ENCODE data around the gene C11orf21. TPM values are rescaled to one million over a fixed set of nuclear protein-coding genes. Genes with fewer than 3 reads are reported as not detected.

C11orf21 gene
- total RNA-seq, 1 donor from 2014 or later = 20.4 TPM

DNA sequence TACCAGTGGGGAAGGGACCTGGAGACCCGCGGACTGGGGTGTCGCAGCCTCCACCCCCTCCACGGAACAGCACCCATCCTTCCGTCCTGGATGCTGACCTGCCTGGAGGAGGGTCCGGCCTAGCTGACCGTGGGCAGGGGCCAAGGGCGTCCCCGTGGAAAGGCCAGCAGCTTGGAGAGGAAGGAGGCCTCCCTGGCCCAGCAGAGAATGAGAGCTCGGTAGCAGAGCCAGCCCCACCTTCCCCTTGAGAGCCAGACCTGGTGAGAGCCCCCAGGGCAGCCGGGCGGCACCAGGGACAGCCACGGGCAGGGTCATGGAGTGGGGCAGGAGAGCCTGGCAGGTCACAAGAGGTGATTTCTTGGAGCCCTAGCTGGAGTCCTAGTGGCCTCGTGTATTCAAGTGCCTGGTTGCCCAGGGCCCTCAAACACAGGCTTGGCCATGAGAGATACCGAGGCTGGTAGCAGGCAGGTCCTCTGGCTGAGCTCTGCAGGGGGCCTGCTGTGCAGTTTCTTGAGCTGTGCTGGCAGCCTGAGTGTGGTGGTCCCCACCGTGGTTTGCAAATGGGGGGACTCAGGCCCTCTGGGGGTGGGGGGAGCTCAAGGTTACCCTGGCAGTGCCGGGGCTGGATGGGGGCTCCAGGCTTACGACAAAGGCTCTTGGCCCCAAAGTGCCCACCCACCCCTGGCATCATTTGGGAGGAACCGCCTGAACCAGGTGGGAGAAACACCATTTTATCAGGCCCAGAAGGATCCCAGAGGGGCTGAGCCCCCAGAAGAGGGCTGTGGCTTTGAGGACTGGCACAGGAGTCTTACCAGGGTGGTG is 7.7 kb upstream of the C11orf21 start:
- intact Hi-C loops (cut with micrococcal nuclease) = no loop called here

DNA sequence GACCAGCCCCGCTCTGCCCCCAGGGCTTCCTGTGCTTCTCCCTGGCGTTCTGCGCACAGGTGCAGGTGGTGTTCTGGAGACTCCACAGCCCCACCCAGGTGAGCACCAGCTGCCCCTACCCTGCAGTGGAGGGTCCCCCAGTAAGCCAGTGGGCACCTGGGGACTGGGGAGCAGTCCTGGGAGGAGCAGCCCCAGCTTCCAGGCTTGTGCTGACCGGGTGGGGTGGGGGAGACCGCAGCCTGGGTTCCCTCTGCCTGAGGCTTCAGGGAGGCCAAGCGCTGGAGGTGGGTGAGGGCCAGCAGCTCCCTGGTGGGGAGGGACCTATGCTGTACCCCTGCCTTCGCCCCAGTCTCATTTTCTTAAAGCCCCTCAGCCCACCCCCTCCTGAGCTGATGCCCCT is 7.0 kb upstream of the C11orf21 start:
- intact Hi-C loops (cut with micrococcal nuclease) = no loop called here

DNA sequence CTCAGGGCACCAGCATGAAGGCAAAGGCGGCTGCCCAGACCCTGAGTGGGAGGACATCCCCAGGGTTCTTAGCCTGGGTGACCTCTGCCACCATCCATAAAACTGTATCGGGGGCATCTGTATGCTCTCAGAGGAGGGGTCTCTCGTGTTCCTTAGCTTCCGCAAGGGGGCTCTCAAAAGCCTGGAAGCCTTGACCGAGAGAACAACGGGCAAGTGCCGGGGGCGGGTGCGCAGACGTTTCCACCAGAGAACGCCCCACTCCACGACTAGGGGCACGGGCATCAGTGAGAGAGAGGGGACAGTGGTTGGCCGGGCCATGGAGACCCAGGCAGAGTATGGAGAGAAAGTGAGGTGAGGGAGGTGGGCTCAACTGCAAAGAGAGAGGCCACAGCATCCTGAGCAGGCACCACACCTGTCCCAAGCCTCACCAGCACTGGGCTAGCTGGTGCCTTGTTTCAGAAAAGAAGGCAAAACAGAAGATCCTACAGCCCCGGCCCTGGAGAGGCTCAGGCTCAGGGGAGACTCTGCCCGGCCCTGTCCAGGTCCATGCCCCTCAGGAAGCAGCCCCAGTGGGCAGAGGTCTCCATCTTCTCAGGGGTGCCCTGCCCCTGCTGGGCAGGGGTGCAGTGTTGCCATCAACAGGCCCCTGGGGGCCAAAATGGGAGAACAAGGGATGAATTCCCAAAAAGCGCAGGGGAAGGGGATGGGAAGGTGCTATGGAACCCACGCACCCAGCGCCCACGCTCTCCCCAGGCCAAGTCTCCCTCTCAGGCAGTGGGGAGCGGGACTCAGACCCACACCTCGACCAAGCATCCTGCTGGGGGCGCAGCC is 6.0 kb upstream of the C11orf21 start:
- intact Hi-C loops (cut with micrococcal nuclease) = no loop called here

DNA sequence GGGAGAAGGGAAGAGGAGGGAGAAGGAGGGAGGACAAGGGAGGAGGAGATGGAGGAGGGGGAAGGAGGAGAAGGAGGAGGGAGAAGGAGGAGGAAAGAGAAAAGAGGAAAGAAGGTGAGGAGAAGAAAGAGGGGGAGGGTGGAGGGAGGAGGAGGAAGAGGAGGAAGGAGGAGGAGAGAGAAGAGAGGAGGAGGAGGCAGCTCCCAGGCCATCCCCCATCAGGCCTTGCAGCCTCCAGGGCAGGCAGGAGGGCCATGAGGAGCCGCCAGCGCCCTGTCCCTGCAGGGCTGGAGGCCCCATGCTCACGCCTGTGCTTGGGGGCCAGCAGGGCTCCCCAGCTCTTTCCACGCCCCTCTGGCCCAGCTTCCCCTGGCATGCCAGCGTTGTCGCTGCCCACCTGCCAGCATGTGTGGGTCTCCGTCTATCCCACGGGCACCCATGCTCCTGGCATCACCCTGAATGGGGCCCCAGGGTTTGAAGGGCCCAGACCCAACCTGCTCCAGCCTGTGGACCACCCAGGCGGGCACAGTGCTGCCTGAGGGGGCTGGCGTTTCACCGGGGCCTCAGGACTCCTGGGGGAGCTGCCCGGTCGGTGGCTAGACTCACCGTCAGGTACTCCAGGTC is 5.3 kb upstream of the C11orf21 start:
- intact Hi-C loops (cut with micrococcal nuclease) = no loop called here

DNA sequence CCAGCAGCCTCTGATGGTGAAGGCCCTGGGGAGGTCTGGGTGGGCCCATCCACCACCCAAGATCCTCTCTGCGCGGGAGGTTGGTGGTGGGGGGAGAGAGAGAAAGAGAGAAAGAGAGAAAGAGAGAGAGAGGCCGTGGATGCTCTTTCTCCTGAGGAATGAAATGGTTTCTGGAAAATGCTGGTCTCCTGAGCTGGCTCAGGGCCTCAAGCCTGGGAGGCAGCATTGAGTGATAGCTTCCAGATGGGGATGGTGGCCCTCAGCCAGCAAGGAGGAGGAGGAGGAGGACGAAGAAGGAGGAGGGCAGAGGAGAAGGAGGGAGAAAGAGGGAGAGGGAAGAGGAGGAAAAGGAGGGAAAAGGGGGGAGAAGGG is 4.7 kb upstream of the C11orf21 start:
- intact Hi-C loops (cut with micrococcal nuclease) = no loop called here

DNA sequence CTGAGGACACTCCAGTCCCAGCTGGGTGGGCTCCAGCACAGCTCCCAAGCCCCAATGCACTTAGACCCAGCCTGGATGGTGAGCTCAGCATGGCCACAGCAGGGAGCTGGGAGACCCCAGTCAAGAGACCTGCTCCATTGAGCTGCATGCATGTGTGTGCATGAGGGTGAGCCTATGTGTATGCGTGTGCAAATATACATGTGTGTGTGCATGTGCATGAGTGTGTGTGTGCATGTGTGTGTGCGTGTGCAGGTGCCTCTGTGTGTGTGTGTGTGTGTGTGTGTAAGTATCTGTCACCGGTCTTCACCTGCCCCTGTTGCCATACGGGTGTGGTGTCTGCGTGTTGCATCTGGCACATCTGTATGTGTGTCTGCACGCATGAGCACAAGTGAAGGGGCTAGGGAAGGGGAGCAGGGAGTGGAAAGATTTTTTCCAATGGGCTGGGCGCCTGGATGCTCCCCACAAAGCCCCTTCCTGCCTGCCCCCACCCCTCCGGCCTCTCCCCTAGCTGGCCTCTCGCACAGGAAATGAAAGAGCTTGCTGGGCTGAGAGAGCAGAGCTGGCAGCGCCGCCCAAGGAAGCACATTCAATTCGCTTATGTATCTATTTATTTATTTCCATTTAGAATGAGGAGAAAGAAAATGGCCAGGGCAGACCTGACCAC is 4.2 kb upstream of the C11orf21 start:
- intact Hi-C loops (cut with micrococcal nuclease) = loop anchor here (1.0 to 2.0 kb wide), 5 partner anchors 94 to 583 kb away; partner anchors contain the start of gene TSSC4

DNA sequence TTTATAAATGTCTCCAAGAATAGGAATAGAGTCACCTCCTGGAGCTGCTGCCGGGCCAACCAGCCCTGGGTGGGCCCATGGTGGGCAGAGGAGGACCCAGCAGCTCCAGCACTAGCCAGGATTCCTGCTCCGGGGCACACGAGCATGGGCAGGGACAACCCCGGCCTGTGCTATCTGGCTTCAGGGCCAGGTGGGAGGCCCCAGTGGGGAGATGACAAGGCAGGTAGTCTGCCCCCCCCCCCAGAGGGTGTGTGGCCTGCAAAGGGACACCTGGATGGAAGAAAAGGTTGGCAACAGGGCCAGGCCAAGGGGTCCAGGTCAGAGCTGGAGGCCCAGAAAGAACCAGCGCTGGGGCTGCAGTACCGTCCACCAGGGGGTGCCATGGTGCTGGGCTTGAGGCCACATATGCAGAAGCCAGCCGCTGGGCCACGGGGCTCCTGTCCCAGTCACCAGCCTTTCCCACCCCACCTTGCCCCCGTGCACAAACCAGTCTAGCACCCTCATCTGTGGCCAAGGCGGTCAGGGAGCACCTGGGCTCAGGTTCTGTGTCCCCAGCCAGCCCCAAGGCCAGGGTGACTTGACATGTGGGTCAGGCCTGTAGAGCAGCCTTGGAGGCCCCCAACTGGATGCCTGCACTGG is 3.5 kb upstream of the C11orf21 start:
- intact Hi-C loops (cut with micrococcal nuclease) = loop anchor here (1.0 to 2.0 kb wide), 5 partner anchors 95 to 584 kb away; partner anchors contain the start of gene TSSC4

DNA sequence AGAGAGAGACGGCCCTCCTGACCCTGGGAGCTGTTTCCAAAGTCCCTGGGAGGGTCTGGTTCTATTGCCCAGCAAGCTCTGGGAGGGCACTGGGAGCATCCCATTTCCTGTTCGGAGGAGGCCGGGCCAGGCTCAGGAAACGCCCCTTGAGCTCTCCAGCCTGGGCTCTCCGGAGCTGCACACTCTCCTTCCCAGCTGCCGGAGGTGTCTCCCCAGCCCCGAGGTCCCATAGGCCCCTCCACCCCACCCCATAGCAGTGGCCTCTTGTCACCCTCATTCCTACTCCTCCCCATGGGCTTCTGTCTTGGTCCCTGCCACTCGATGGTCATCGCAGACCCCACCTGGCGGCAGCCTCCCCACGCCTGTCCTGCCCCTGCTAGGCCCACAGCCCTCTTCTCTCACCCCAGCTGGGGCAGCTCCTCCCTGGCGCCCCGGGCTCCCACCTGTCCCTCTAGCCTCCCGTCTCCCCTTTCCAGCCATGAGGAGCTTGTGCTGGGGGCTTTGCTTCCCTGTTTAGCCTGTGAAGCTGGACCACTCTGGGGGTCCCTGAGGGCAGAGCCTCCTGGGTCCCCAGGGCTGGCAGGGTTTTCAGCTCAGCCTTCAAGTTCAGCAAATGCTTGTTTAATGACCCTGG is 2.9 kb upstream of the C11orf21 start:
- intact Hi-C loops (cut with micrococcal nuclease) = loop anchor here (1.0 to 5.0 kb wide), 6 partner anchors 37 to 584 kb away; partner anchors contain the start of gene TSSC4

DNA sequence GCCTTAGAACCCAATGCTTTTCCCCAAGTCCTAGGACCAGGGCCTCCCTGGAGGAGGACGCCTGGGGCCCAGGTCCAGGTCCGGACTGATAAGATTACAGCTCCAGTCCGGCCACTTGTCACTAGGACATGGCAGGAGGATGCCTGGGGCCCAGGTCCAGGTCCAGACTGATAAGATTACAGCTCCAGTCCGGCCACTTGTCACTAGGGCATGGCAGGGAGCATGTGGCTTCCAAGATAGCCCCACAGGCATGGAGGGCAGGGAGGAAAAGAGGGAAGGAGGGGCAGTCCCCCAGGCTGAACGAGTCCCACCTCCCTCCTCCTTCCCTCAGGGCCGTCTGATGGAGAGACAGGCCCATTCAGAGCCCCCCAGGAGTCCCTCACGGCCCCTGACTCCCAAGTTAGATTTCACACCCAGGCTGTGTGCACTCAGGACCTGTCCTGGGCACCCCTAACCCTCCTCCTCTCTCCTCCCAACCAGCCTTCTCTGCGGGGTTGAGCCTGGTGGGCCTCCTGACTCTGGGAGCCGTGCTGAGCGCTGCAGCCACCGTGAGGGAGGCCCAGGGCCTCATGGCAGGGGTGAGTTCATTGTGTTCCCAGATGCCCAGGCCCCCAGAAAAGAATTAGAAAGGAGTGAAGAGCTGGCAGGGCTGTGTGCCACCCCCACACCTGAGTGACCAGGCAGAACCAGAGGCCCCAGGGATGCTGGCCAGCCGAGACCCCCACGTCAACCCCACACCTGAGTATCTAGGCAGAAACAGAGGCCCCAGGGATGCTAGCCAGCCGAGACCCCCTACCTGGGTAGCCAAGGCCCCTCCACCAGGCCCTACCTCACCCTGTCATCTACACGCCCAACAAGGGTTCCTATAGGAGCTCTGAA is 2.1 kb upstream of the C11orf21 start:
- intact Hi-C loops (cut with micrococcal nuclease) = loop anchor here (2.0 to 5.0 kb wide), 4 partner anchors 37 to 585 kb away; partner anchors contain the start of gene CD81

DNA sequence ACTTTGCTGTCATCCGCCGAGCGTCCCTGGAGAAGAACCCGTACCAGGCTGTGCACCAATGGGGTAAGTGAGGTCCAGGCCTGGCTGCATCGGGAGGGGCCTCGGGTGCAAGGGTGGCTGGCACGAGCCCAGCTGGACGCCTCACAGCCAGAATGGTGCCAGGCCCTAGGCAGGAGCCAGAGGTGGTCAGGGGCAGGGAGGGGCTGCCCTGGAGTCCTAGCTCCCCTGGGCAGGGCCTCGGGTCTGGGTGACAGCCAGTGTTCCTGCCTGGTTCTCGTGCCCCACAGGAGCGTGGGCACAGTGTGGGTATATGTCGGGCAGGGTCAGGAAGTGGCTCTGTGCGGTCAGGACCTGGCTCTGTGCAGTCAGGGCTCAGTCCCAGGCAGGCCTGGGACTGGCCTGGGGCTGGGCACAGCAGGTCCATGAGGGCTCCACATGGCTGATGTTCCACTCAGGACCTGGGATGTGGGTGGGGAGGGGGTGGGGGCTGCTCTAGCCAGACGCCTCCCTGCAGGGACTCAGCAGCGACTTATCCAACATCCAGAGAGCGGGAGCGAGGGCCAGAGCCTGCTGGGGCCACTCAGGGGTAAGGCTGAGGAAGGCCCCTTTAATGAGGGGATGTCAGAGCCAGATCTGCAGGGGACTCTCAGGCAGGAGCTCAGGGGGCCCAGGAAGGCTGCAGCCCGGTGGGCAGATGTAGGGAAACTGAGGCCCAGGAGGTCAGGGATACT is 1.3 kb upstream of the C11orf21 start:
- intact Hi-C loops (cut with micrococcal nuclease) = loop anchor here (2.0 to 5.0 kb wide), 2 partner anchors 36 to 74 kb away; partner anchors contain the start of gene CD81

DNA sequence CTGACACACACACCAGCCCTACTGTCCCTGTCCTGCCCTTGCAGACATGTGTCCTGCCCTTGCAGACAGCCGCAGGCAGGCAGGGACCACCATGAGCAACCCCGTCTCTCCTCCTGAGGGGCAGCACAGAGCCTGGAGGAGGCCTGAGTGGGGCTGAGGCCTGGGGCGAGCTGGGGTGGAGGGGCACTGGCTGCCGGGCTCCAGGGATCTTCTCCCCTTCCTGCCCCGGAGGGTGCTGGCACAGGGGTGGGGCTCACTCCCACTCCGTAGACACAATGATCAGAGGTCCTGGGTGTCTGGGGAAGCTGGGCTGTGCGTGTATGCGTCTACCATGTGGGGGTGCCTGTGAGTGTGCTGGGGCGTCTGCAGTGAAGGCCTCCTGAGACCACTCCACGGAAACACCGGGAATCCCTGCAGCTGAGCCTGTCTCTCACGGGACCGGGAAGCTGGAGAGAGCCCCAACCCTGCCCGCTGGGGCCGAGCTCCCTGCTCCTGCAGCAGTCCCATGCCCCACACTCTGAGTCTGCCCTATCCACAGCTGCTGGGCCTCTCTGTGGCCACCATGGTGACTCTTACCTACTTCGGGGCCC is 683 bp upstream of the C11orf21 start:
- intact Hi-C loops (cut with micrococcal nuclease) = loop anchor here (2.0 to 5.0 kb wide), 2 partner anchors 35 to 74 kb away; partner anchors contain the start of gene CD81

DNA sequence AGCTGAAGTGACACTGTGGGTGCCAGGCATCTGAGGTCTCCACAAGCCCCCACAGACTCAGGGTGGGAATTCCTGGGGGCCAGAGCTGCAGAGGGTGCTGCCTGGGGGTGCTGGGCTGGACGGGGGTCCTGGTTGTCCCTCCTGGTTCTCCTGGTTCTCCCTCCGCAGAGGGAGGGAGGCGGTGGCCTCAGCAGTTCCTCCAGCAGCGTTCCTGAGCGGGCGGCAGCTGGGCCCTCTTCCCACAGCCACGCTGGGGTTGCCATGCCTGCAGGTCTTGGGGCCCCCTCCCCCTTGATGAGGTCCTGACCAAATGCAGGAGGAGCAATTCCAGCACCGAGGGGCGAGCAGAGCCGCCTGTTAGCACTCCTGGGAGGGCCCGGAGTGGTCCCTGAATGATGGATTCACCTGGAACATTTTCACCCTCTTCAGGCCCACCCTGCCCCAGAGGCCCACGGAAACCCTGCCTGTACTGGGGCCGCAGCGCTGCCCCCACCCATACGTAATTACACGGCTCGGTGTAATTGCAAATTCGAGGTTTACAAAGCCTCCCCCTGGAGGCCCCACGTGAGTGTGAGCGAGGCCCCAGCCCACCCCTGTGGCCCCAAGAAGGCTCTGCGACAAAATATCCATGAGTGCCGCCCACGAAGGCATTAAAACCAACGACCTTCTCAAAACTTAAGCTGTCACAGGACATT is 635 bp downstream of the C11orf21 start:
- intact Hi-C loops (cut with micrococcal nuclease) = loop anchor here (5.0 kb wide), 1 partner anchor 34 kb away; no protein-coding TSS in a partner anchor

DNA sequence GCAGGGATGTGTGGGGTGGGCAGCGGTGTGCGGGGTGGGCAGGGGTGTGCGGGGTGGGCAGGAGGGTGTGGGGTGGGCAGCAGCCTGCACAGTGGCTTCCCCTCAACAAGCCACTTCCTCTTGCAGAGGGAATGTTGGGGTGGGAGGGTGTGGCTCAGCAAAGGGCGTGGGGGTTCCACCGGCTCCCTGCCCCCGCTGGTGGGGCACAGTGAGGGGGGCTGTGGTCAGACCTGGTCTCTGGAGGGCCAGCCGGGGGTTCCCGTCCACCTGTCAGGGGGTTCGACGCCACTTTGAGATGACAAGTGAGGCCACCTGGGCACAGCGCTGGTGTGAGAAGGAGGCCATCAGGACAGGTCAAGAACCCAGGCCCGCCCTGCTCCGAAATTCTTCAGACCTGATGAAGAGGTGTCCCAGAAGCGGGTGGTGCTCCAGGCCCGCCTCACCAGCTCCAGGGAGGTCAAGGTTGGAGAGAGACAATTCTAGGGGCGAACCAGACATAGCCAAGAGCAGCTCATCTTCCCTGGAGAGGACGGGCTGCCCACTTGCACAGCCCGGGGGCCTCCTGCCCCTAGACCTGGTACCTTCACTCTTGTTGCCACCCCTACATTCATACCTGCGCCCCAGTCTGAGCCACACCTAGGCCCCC is 1.3 kb downstream of the C11orf21 start:
- intact Hi-C loops (cut with micrococcal nuclease) = loop anchor here (5.0 kb wide), 1 partner anchor 33 kb away; no protein-coding TSS in a partner anchor

DNA sequence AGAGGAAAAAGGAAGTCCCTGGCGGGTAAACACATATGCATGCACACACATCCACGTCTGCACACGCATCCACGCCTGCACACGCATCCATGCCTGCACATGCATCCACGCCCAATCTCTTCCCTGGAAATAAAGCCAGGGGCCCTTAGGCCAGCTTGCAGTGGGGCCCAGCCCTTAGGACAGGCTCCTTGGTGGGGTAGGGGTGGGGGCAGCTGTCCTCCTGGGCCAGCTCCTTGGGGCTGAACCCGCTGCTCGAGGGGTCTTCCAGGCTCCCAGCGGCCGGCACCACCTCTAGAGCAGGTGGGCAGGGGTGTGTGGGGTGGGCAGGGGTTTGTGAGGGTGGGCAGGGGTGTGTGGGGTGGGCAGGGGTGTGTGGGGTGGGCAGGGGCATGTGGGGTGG is 1.9 kb downstream of the C11orf21 start:
- intact Hi-C loops (cut with micrococcal nuclease) = loop anchor here (1.0 to 5.0 kb wide), 2 partner anchors 32 to 102 kb away; no protein-coding TSS in a partner anchor

DNA sequence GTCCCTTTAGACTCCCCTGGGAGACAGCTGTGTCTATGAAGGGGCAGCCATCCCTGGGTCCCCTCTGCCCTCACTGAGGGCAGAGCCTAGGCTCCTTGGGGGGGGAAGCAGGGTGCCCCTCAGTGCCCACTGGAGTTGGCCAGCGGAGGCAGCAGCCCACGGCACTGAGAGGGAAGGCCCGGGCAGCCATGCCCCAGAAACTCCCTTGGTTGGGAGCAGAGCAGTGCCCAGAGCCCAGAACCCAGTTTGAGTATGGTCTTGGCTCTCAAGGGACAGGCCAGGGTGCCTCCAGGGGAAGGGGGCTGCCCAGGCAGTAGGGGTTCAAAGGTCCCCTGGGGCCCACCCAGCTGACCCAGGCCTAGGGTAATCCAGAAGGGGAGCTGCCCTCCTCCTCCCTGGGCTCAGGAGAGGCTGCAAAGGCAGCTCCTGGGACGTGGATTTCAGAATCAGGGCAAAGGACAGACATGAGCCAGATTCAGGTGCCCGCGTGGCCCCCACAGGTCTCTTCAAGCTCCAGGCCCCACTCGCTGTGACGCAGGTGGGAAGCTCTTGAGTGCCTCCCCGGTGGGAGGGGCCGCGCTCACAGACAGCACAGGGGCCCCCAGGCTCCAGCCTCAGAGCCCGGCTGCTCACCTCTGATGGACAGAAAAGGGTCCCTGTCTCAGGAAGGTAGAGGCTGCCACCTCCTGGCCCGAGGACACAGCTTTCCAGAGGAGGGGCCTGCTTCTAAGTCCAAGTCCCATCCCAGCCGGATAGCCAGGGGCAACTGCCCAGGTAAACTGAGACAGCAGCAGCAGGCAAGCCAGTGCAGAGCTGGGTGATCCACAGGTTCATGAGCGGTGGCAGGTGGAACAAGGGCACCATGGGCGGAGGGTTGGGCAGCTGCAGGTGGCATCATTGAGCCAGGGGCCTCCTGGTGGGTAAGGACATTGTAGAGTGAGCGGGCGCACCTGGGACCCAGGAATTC is 2.6 kb downstream of the C11orf21 start:
- intact Hi-C loops (cut with micrococcal nuclease) = loop anchor here (1.0 kb wide), 1 partner anchor 102 kb away; no protein-coding TSS in a partner anchor

All from T-helper 1 cell treated with Interleukin-12 subunit alpha and Interleukin-12 subunit beta and Interleukin-4 antibody, amounts not matched to agents 30 ng/mL and 1 ng/mL, for 36 hours (primary cell).